Dedifferentiated amniotic fluid mesenchymal stem cell (primary cell): ENCODE data around the gene IL36A.
A peak's percentile ranks its signal among the peaks of the same experiment; 100 is the strongest.

ENCODE experiments used
- DNase-seq: peaks from one replicate; pipeline ENCODE4 v3.0.0-alpha.2; 2016; ENCODE audit errors: extremely low spot score

Gene IL36A, protein sequence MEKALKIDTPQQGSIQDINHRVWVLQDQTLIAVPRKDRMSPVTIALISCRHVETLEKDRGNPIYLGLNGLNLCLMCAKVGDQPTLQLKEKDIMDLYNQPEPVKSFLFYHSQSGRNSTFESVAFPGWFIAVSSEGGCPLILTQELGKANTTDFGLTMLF

DNA sequence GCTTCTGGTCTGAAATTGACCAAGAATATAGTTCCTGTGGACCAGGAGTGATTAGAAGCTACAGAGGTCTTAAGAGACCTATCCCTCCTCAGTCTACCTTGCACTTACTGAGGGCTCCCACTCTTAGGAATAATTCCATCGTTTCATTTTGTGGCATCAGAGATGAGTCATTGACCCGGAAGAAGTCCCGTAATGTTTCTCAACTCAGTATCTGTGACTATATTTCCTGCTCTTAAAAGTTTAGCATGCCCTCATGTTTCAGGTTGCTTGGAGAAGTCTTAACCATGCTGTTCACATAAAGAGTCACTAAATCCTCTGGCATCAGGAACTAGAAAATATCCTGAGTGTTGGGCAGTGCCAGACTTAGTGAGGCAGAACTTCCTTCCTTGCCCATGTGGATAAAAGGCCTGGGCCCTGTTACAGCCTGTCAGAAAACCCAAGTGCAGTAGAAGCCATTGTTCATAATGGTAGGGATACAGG is at the start of gene IL36A:
TSS of gene IL36A (plus strand) at position 430 of the 480 bp plus-strand sequence. CDS start 413 bp downstream, outside the sequence.
- no peak for DNase-seq

DNA sequence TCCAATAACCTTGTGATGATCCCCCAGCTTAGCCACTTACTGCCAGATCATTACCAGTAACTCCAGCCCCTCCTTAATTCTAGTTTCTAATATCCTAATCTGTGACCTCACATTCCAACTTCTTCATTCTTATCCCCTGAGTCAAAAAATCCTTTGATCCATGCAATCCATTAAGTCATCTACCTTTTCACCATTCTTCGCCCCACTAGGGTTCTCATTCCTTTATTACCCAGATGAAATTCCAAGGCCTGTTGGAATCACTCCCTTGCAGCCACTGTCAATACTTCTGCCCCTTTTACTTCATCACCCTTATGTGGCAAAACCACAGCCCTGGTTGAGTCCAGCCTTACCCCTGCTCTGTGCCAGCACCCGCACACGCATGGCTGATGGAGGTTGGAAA is 47.7 kb upstream of the IL36A start:
- DNase-seq, result no peak

DNA sequence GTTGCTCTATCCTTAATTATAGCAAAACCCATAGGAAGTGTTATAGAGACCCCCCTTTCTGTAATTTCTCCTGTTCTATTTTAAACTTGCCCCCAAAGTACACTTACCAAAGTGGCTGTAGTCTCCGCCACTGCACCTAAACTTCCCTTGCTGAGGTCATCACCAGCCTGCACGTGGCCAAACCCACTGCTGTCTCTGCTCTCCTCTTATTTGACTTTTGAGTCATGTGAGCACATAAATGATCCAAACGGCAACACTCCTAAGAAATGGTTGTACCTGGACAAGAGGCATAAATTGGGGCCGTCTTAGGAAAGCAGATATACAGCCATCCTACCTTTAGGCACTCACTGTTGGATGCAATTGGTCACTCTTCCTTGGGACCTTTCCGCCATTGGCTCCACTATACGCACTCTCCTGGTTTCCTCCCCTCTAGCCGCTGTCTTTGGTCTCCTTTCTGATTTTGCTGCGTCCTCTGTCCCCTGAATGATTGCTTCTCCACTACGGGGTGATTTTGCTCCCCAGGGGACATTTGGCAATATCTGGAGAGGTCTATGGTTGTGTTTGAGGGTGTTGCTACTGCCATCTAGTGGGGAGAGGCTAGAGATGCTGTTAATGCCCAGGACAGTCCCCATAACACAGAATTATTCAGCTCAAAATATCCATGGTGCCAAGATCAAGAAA is 46.7 kb upstream of the IL36A start:
- DNase-seq, result peak; percentile 56

DNA sequence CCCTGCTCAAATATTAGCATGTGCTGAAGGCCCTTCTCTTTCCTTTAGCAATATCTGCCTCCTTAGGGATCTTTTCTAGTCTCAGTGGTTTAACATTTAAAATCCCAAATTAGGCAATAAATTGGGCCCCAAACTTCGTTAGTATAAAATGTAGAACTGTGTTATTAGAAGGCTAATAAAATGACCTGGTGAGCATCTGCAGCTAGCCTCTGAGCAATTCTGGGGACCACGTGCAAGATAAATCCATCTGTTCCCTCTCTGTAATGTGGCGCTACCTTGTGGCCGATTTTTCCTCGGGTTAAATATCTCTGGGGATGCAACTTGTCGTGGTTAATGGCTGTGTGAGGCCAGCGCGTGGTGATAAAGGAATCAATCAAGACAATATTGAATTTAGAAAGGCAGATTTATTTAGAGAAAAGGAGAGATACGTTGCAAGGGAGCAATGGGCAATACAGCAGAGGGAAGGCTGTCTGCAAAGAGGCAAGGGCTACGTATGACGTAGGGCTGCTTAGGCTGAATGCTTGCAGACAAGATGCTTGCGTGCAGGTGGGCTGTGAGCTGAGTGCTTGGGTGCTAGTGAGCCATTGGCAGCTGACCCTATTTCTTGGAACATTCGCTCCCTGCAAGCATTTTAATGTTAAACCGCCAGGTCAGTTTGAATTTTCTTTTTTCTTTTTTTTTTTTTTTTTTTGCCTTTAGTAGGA is 46.0 kb upstream of the IL36A start:
- no peak for DNase-seq

DNA sequence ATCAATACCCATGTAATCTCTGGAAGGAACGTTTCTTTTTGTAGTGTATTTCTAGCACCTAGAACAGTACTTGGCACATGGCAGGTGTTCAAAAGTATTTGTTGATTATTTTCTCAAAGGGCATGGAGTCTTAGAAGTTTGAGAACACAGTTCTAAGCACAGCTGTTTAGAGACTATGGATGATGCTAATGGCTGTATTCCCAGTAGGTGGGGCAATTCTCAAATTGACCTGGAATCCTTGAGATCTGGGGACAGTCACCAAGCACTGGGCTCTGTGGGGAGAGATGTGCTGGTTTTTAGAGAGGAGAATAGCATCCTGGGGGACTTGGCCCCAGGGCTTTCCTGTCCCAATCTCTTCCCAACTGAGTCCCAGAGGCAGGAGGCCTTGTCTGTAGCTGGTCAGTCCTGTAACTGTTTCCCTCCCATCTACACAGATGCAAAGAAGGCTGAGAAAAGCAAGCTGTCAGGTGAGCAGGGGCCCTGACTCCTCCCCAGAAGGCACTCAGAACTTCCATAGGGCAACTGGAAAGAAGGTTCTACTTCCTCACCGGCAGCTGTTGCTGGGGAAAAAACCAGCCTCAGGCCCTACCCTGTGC is 44.9 kb upstream of the IL36A start:
- no peak for DNase-seq

DNA sequence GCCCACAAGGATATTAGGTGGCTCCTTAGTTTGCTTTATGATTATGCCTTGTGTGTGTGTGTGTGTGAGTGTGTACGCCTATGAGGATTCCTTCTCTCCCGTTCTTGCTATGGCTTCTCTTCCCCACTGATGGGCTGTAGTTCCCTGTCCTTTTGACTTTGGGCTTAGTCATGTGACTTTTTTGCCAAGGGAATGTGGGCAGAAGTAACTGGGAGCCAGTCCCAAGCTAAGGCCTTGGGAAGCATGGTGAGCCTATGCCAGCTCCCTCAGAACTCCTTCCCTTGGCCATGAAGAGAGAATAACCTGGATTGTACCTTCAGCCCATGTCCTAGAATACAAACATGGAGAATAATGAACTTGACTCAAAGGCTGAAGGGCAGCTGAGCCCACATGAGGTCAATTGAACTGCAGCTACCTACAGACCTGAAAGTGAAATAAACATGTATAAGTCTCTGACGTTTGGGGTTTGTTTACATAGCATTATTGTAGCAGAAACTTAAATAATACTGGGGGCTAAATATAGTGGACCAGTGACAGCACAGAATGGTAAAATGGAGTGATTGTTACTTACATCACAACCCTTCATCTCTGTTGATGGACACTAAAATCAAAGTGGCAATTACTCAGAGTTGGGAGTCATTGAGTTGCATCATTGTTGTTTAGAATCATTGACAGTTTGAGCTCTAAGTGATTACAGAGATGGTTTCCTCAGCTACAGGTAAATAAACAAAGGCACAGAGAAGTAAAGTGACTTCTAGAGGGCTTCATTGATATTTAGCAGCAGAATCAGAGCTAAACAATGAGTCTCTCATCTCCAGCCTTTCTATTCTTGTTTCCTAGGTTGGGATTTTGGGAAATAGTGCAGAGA is 42.7 kb upstream of the IL36A start:
- DNase-seq, result no peak

DNA sequence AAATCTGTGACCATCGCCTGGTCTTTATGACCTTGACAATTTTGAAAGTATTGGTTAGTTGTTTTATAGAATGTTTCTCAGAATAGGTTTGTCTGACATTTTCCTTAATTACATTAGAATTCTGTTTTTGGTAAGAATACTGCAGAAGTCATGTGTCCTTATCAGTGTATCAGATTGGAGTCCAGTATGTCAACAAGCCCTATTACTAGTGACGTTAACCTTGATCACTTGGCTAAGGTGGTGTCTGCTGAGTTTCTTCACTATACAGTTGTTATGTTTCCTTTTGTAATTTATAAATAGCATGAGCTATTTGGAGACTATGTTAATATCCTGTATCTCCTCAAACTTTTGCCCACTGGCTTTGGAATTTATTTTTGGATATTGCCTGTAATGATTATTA is 38.2 kb upstream of the IL36A start:
- DNase-seq, result no peak

DNA sequence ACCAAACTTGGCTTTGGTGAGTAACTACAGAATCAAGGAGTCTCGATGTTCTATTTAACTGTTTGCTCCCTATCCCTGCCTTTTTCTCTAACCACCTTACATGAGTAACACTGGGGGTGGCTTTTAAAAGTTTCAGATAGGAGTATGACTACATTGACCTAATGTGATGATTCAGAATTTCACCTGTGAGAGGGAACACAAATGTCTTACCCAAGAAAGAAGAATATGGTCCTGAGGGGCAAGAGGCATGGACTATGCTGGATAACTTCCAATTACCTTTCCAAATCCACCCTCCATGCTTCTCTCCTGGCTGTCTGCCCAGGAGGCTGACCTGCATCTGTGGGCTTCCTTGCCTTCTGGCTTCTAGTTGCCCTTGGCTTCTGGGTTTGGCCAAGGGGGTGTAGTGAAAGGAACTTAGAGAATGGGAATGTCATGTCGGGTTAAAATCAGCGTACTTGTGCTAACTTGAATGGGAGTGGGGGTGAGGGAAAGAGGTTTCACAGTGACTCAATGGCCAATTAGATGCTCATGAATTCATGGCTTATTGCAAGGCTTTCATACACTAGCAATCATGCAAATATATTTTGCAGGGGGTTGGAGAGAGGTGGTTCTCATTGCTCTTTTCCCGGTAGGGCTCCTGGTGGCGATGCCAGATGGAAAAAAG is 32.7 kb upstream of the IL36A start:
- DNase-seq, result no peak

DNA sequence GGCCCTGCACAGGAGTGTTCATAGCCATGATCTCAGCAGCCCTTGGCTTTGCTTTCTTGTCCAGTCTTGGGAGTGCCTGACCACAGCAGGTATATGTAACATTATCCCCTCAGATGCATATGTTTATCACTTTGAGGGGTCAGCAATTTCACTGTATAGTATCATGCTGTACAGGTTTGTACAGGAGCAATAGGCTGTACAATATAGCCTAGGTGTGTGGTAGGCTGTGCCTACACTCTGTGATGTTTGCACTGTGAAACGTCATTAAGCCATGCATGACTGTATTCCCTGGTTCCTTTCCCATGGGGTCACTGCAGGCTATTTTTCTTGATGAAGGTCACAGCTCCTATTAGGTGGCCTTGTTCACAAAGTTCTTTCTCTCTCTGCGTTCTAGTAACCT is 32.1 kb upstream of the IL36A start:
- DNase-seq, result no peak

DNA sequence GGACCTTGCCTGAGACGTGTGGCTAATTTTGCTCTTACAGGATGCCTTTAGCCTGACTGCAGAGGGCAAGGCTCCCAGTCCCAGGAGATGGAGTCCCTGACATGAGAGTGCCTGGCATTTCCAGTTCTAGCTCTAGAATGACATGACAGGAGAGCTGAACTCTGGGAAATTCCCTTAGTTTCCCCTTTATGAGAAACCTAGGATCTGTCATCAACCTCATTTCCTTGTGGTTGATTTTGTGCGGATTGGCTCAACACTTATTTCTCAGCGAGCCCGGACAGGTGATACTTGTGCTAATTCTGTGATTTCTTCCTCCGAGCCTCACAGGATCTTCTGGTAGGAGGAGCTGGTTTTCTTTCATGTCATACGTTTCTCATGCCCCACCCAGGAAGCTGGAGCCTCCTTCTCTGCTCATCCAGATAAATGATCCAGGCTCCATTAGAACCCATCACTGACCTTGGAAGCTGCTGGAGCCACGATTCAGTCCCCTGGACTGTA is 27.7 kb upstream of the IL36A start, which contains the start of gene IL36G:
TSS of gene IL36G (plus strand) at position 448 of the 498 bp plus-strand sequence. CDS start 633 bp downstream, outside the sequence.
- no peak for DNase-seq

DNA sequence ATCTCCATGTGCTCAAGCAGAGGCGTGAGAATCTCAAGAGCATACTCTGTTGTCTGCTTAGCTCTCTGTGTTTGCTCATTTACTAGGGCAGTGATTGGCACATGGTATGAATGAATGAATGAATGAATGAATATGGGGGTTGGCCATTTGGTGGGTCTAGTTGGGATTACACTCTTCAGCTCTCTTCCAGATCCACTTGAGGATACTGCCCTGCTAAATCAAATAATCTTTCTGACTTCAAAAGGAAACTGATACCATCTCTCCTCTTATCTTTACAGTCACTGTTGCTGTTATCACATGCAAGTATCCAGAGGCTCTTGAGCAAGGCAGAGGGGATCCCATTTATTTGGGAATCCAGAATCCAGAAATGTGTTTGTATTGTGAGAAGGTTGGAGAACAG is 25.5 kb upstream of the IL36A start:
- no peak for DNase-seq

DNA sequence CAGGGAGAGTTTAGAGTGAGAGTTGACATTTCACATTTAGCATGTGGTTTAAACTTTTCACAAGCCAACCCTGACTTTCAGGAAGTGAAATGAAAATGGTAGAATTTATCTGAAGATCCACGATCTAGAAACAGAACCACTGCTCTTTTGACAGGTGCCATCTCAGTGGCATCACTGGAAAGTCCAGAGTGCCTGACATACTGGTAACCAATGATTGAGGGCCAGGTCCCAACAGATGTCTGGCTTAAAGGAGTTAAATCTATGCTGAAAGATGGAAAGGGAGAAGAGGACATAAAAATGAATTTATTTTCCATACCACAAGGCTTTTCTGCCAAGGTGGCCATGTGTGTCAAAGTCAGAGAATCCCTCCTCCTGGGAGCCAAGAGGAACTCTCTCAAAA is 24.7 kb upstream of the IL36A start:
- DNase-seq, result no peak

DNA sequence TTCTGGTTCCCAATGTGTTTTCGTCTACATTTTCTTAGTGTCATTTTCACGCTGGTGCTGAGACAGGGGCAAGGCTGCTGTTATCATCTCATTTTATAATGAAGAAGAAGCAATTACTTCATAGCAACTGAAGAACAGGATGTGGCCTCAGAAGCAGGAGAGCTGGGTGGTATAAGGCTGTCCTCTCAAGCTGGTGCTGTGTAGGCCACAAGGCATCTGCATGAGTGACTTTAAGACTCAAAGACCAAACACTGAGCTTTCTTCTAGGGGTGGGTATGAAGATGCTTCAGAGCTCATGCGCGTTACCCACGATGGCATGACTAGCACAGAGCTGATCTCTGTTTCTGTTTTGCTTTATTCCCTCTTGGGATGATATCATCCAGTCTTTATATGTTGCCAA is 20.2 kb upstream of the IL36A start:
- no peak for DNase-seq

DNA sequence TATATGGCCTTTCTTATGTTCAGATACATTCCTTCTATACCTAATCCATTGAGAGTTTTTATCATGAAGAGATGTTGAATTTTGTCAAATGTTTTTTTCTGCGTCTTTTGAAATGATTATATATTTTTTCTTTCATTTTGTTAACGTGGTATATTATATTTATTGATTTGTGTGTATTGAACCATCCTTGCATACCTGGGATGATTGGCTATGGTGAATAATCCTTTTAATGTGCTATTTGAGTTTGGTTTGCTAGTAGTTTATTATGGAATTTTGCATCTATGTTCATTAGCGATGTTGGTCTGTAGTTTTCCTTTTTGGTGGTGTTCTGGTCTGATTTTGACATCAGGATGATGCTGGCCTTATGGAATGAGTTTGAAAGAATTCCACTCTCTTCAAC is 15.6 kb upstream of the IL36A start:
- no peak for DNase-seq

DNA sequence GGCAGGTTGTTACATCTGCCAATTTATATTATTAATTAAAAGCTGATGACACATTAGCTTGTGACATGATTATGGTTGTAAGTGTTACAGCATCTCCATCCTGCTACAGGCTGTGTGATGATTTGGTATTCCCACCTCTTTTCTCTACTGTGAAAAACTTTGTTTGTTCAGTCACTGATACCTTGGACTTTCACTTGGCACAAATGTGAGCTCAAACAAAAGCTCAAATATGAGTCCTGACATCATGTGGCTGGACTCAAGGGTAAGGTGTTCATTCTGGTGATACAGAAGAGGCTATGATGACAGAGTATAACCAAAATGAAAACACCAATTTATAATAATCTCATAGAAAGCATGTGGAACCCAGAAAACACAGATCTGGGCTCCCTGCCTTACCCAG is 11.4 kb upstream of the IL36A start:
- DNase-seq, result no peak

DNA sequence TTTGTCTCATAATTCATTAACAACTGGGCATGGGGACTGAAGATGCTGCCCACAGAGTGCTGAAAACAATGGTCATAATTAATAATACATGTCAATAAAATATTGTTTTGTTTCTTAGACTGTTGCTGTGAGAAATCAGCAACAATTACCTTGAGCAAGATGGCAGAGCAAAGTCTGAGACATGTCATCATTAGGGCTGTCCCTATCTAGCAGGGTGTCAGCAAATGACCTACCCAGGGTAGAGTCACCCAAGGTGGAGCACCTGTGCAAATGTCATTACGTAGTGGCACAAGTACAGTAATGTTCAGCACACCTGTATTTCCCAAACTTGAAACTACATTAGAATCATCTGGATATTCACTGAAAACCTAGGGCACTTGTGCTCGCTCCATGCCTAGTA is 10.6 kb upstream of the IL36A start:
- DNase-seq, result no peak

DNA sequence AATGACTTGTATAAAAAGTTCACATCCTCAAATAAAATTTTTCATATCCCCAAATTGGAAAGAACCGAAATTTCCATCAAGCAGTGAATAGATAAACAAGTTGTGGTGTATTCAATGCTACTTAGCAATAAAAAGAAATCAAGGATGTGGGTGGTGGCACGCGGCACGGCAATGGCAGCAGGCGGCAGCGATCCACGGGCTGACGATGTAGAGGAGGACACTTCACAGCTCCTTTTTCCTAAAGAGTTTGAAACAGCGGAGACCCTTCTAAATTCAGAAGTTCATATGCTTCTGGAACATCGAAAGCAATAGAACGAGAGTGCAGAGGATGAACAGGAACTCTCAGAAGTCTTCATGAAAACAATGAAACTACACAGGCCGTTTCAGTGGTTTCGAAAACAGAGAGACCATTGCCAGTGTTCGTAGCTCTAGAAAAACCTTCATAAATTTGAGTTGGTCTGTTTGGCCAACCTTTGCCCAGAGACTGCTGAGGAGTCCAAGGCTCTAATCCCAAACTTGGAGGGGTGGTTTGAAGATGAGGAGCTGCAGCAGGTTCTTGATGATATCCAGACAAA is 9.8 kb upstream of the IL36A start:
- no peak for DNase-seq

DNA sequence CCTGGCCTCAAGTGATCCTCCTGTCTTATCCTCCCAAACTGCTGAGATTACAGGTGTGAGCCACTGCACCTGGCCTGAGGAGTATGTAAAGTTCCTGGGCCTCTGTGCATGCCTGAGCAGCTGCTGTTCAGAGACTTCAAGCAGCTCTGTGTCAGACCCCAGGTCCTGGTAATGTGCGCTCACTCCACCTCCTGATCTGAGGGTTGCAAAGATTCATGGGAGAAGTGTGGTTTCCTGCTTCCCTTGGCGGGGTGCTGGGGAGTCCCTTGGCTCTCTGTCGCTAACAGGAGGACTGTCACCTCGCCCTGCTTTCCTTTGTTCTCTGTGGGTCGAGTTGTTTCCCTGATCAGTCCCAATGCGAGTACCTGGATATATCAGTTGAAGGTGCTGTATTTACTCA is 8.6 kb upstream of the IL36A start:
- no peak for DNase-seq

DNA sequence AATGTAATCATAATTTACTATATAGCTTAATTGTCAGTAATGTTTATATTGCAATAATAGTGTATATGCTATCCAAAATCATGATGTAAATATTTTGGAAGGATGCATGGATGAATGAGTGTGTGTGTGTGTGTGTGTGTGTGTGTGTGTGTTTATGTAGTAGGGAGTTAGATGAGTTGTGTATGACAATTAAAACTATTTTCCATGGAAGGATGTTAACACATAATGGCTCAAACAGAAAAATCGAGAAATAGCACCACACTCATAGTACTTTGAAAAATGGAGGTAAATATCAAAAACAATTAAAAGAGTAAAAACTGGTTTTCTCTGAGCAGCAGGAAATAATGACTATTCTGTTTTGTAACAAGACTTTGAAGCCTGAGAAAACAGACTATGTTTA is 8.1 kb upstream of the IL36A start:
- no peak for DNase-seq

DNA sequence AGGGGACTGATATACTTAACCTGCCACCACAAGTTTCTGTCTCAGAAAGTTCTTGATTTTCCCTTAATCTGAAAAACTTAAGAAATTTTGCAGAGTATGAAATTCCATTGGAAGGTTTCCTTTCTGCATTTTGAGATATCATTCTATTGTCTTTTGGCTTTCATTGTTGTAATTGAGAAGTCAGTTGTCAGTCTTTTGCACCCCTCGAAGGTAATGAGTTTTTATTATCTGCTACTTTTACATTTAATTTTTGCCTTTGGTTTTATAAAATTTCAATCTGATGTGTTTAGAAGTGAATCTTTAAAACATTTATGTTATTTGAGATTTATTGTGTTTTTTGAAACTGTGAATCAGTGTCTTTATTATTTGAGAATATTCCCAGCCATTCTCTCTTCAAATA is 4.8 kb upstream of the IL36A start:
- DNase-seq, result no peak

DNA sequence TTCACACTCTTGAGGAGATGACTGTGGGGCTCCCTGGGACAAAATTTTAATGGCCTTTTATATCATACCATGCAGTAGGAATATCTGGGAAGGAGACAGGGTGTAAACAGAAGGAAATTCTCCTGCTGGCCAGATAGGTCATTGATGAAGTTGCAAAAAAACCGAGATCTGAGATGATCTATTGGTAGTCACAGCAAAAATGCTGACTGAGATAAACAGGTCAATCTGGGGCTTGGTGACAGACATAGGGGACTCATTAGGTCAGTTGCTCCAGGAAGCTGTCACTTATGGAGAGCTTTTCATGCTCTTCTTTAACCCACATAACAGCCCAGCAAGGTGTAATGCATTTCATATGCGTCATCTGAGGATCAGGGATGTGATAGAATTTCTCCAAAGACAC is 2.6 kb upstream of the IL36A start:
- no peak for DNase-seq
